Activated naive CD4-positive, alpha-beta T cell treated with anti-CD3 and anti-CD28 coated beads, Interleukin-2, amount 50 U/mL, for 24 hours (primary cell): ENCODE results near the gene LSS.
"Not testable (repeated sequence)": the region's sequence is repeated elsewhere in the genome, so short reads cannot be mapped to it uniquely, and the experiment has no call there.

Source experiments
- H3K27ac Mint-ChIP-seq: one replicate; pipeline ENCODE4 v1.8.0; 2021; ENCODE audit warnings: mild to moderate bottlenecking, mixed read lengths
- H3K27me3 Mint-ChIP-seq: one replicate; pipeline ENCODE4 v1.8.0; 2021; ENCODE audit warnings: mixed read lengths
- H3K36me3 Mint-ChIP-seq: one replicate; pipeline ENCODE4 v1.8.0; 2021; ENCODE audit warnings: mixed read lengths
- H3K4me1 Mint-ChIP-seq: one replicate; pipeline ENCODE4 v1.8.0; 2021; ENCODE audit warnings: mixed read lengths
- H3K4me3 Mint-ChIP-seq: one replicate; pipeline ENCODE4 v1.8.0; 2021; ENCODE audit warnings: mild to moderate bottlenecking, mixed read lengths
- H3K9me3 Mint-ChIP-seq: one replicate; pipeline ENCODE4 v1.8.0; 2021; ENCODE audit warnings: mixed read lengths

Gene LSS

DNA sequence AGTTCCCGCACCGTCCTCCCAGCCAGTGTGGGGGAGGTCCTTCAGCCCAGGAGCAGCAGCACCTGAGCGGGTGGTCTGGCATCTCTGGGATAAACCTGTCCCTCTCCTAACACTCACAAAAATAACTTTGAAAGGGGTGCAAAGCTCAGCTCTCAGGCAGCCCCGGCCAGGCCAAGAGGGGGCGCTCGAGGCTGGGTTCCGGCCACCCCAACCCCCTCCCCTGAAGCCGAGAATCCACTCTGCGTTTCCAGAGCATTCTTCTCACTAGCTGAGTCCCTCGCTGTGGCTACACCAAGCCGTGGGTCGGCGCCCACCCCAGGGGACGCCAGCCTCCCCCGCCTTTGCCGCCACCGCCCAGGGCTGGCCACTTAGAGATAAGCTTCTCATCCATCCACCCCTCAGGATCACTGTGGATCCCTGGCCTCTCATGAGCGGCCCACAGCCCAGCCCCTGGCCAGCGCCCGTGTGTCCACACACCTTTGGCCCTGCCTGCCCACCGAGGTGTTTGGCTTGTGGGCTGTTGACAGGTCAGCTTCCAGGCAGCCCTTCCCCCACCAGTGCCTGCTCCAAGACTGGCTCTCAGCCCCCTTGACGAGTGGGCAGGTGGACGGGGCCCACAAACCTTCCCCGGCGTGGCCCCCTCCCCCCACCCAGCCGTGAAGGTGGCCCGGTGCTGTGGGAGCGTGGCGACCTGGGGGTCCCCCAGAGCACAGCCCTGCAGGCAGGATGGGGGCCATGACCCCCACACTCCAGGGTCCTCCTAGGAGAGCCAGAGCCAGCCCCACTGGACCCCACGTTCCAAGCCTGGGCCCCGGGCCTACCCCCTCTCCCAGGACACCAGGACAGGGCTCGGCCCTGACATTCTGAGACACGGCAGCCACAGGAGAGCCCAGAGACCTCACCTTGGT is 75.1 kb downstream of the LSS start:
- H3K4me3 Mint-ChIP-seq, result no peak overlapping the region
- H3K36me3 Mint-ChIP-seq, result no peaks in the 10 kb centered on the region

GRCh38 chr21:46152927-46153246 is 75.7 kb downstream of the LSS start:
- Mint-ChIP-seq H3K27me3 (no peaks in the 10 kb centered on the region), H3K27ac (no peak overlapping the region), H3K4me1 (no peaks in the 10 kb centered on the region), H3K4me3 (no peak overlapping the region), H3K9me3 (no peaks in the 10 kb centered on the region), H3K36me3 (no peaks in the 10 kb centered on the region)

More for the DNA sequence above, 75.1 kb downstream of the LSS start:
- no peak overlapping the region for H3K27ac Mint-ChIP-seq
- no peaks in the 10 kb centered on the region for H3K9me3 Mint-ChIP-seq
- no peaks in the 10 kb centered on the region for H3K4me1 Mint-ChIP-seq
- no peaks in the 10 kb centered on the region for H3K27me3 Mint-ChIP-seq

DNA sequence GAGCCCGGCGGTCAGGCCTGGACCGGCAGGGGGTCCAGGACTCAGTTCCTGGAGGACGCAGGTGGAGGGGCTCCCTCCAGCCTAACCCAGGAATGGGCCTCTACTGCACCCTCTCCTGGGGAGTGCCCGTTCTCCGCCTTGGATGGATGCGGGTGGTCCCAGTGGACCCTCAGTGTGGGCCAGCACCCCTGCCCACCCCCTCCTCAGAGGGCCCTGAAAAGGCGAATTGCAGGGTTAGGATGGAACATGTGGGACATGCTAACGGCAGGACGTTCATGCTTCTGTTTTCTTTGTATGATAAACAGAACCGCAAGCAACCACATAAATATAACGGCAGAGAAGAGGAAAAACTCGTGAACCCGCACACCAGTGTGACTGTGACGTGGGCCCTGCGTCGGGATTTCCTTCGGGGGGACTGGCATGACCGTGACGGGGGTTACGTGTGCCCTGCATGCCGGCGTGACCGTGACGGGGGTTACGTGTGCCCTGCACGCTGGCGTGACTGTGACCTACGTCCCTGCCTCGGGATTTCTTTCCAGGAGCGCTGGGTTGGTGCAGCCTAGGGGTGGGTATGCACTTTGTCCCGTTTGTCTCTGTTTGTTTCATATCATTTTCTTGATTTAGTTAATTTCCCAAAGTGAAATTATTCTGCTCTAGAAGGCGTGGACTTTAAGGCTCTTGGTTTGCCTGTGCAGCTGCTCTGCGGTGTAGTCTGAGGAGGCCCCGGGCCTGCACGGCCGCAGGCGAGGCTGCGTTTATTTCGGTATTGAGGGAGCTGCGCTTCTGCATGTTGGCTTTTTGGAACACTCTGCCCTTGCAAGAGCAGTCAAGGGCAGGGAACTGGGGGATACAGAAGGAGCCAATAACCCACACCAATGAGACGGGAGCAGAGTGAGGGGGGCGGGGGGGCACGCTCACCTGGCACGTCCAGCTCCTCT is 76.3 kb downstream of the LSS start:
- Mint-ChIP-seq H3K4me1 (no peaks in the 10 kb centered on the region), H3K27ac (no peak overlapping the region), H3K4me3 (no peak overlapping the region), H3K9me3 (no peaks in the 10 kb centered on the region), H3K27me3 (no peaks in the 10 kb centered on the region), H3K36me3 (no peaks in the 10 kb centered on the region)

DNA sequence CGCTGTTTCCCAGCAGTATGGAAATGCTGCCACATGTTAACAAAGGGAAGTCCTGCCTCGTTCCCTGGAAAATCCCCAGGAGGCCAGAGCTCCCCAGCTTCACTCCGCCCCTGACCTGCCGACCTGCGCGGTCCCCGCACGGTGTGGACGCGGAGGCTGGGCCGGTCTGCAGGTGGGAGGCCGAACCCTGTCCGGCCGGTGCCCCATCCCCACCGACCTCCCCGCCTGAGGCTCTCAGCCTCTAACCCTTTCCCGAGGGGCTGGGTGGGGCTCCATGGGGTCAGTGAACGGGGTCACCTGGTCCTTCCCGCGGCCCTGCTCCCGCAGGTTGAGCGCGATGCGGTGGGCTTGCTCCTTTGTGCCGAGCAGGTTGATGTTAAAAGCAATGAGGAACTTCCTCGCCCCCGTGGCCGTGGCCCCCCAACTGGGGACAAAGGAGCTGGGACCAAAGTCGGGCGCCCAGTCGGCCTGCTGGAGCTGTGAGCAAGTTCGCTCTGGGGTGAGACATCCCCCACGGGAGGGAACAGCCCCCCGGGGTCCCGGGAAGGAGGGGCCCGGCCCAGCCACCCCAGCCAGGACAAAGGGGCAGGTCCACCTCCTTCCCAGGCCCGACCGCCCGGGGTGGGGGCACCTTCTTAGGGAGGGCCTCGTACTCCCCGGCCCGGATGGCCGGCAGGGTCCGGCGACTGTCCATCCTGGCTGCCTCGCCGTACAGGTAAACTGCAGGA is 77.1 kb downstream of the LSS start:
- Mint-ChIP-seq H3K27me3 (no peaks in the 10 kb centered on the region), H3K4me1 (no peaks in the 10 kb centered on the region), H3K36me3 (no peaks in the 10 kb centered on the region), H3K9me3 (no peaks in the 10 kb centered on the region), H3K27ac (no peak overlapping the region), H3K4me3 (no peak overlapping the region)

GRCh38 chr21:46150491-46151121 is 78.0 kb downstream of the LSS start:
- no peaks in the 10 kb centered on the region for H3K27me3 Mint-ChIP-seq
- H3K36me3 Mint-ChIP-seq, result no peaks in the 10 kb centered on the region
- H3K4me1 Mint-ChIP-seq, result no peaks in the 10 kb centered on the region
- no peak overlapping the region for H3K4me3 Mint-ChIP-seq
- H3K9me3 Mint-ChIP-seq, result no peaks in the 10 kb centered on the region
- no peak overlapping the region for H3K27ac Mint-ChIP-seq

- Mint-ChIP-seq H3K27ac (no peak overlapping the region), H3K27me3 (no peaks in the 10 kb centered on the region), H3K4me3 (no peak overlapping the region), H3K4me1 (no peaks in the 10 kb centered on the region), H3K36me3 (no peaks in the 10 kb centered on the region), H3K9me3 (no peaks in the 10 kb centered on the region)
These were observed 78.5 kb downstream of the LSS start for GRCh38 chr21:46150073-46150472.

GRCh38 chr21:46149205-46149901 is 79.2 kb downstream of the LSS start:
- Mint-ChIP-seq H3K4me3 (no peak overlapping the region), H3K27ac (no peak overlapping the region)

DNA sequence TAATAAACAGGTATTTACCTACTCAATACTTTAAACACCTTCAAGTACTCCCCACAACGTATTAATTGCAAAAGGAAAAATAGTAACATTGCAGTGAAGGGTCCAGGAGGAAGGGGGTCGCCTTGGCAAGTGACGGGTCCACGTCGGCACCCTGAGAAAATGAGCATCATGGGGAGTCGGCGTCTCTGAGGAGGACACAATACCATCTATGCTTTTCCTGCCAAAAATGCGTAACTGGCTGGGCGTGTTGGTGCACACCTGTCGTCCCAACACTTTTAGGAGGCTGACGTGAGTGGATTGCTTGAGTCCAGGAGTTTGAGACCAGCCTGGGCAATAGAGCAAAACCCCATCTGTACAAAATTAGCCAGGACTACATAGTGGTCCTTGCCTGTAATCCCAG is 80.5 kb downstream of the LSS start:
- H3K4me1 Mint-ChIP-seq, result peaks cover 12% of the 10 kb centered on the region
- no peaks in the 10 kb centered on the region for H3K36me3 Mint-ChIP-seq
- no peak overlapping the region for H3K4me3 Mint-ChIP-seq
- H3K27ac Mint-ChIP-seq, result no peak overlapping the region
- no peaks in the 10 kb centered on the region for H3K27me3 Mint-ChIP-seq
- no peaks in the 10 kb centered on the region for H3K9me3 Mint-ChIP-seq

More at GRCh38 chr21:46149205-46149901, 79.2 kb downstream of the LSS start:
- Mint-ChIP-seq H3K36me3 (no peaks in the 10 kb centered on the region), H3K4me1 (peaks cover 4% of the 10 kb centered on the region), H3K27me3 (no peaks in the 10 kb centered on the region), H3K9me3 (no peaks in the 10 kb centered on the region)

GRCh38 chr21:46147429-46147828 is 81.1 kb downstream of the LSS start:
- not testable (repeated sequence) for H3K27me3 Mint-ChIP-seq

GRCh38 chr21:46146856-46147255 is 81.7 kb downstream of the LSS start:
- H3K4me1 Mint-ChIP-seq, result peaks cover 12% of the 10 kb centered on the region
- H3K27ac Mint-ChIP-seq, result no peak overlapping the region
- H3K27me3 Mint-ChIP-seq, result no peaks in the 10 kb centered on the region
- H3K36me3 Mint-ChIP-seq, result no peaks in the 10 kb centered on the region
- H3K9me3 Mint-ChIP-seq, result no peaks in the 10 kb centered on the region
- no peak overlapping the region for H3K4me3 Mint-ChIP-seq

More at GRCh38 chr21:46147429-46147828, 81.1 kb downstream of the LSS start:
- H3K4me3 Mint-ChIP-seq, H3K36me3 Mint-ChIP-seq, H3K9me3 Mint-ChIP-seq, H3K27ac Mint-ChIP-seq: not testable (repeated sequence)
- peaks cover 12% of the 10 kb centered on the region for H3K4me1 Mint-ChIP-seq

- Mint-ChIP-seq H3K9me3 (no peaks in the 10 kb centered on the region), H3K4me3 (no peak overlapping the region), H3K4me1 (peaks cover 12% of the 10 kb centered on the region), H3K27me3 (no peaks in the 10 kb centered on the region), H3K36me3 (no peaks in the 10 kb centered on the region), H3K27ac (no peak overlapping the region)
These were observed 82.5 kb downstream of the LSS start for GRCh38 chr21:46145840-46146691.

GRCh38 chr21:46145159-46145839 is 83.3 kb downstream of the LSS start:
- H3K9me3 Mint-ChIP-seq, result no peaks in the 10 kb centered on the region
- no peak overlapping the region for H3K4me3 Mint-ChIP-seq
- H3K27me3 Mint-ChIP-seq, result no peaks in the 10 kb centered on the region
- H3K4me1 Mint-ChIP-seq, result peaks cover 12% of the 10 kb centered on the region
- no peak overlapping the region for H3K27ac Mint-ChIP-seq
- H3K36me3 Mint-ChIP-seq, result no peaks in the 10 kb centered on the region

GRCh38 chr21:46144464-46145070 is 84.0 kb downstream of the LSS start:
- no peaks in the 10 kb centered on the region for H3K27me3 Mint-ChIP-seq
- peaks cover 12% of the 10 kb centered on the region for H3K4me1 Mint-ChIP-seq
- no peaks in the 10 kb centered on the region for H3K9me3 Mint-ChIP-seq
- peak overlapping the region; percentile 74 for H3K27ac Mint-ChIP-seq
- no peak overlapping the region for H3K4me3 Mint-ChIP-seq
- H3K36me3 Mint-ChIP-seq, result no peaks in the 10 kb centered on the region
